Loucy (cell line): ENCODE data around the gene RBP4.

Experiments used
- CTCF ChIP-seq: fragments of 200-600 bp; sonication (generic); conservative IDR thresholded peaks from 2 replicates; pipeline ENCODE4 v1.5.1; 2014; ENCODE audit warnings: mild to moderate bottlenecking, antibody characterized with exemption, low read length
- EZH2phosphoT487 ChIP-seq: fragments of 200-600 bp; IDR thresholded peaks from 2 replicates; pipeline ENCODE4 v1.6.1; 2018; ENCODE audit warnings: antibody characterized with exemption, mild to moderate bottlenecking, moderate library complexity, borderline replicate concordance

GRCh38 chr10:93601774-93602162 lies 733 bp upstream of the RBP4 start:
- TF ChIP-seq CTCF: no peak
- no peak for TF ChIP-seq EZH2phosphoT487
